Measurements from ENCODE around the gene SMURF2.

Gene SMURF2

DNA sequence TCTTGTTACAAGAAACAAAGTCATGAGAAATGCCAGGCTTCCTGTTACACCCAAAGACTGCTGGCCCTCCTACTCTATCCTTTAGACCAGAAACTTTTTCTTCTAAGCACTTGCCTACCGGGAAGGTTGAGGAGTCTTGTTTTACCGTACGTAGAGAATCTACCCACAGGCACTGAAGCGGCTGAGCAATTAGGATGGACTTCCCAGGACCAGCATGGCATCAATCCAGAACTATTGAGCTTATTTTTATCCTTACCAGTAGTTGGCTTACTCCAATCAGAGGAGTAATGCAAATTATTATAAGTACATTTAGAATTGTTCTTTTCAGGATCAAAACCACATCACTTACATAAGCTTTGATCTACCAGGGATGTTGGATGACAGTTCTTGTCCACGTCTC lies 129.7 kb downstream of the SMURF2 start:
- DNase-seq = no peak

DNA sequence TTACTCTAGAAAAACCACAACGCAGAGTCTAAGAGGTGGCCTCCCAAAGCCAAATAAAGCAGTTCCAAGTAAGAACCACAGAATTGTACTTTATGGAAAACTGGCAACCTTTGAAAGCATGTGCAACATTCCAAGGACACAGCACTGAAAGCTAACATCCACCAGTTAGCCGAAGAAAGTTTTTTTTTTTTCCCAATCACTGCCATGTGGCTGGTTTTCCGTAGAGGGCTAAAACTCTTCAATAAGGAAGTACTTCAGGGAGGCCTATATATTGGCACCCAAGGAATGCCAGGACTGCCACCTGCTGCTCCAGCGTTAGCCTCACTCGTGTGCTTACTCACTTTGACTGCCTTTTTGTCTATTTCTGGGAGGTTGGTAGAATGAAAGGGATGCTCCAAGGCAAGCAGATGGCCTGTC lies 130.1 kb downstream of the SMURF2 start:
- DNase-seq = no peak

GRCh38 chr17:64529221-64529620 lies 132.9 kb downstream of the SMURF2 start:
- no peak for DNase-seq

GRCh38 chr17:64527914-64528313 lies 134.2 kb downstream of the SMURF2 start:
- no peak for DNase-seq

GRCh38 chr17:64520359-64520758 lies 141.7 kb downstream of the SMURF2 start:
- DNase-seq = no peak

GRCh38 chr17:64519601-64520000 lies 142.5 kb downstream of the SMURF2 start:
- no peak for DNase-seq

DNA sequence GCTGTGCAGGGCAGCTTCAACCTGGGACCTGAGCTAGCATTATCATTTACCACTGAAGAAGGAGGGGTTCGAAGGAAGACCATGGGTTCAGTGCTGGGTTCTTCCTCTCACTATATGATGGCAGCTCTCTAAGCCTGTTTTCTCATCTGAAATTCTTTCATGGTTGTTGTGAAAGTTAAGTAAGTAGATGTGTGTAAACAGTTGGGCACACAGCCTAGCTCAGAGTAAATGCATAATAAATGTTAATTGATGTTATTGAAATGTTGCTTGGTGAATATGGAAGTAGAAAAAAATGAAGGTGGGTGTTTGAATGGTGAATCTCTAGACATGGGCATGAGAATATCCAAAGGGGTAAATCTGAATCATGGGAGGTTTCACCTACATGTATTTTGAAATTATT lies 146.3 kb downstream of the SMURF2 start:
- no peak for DNase-seq

- DNase-seq = no peak
Observed at GRCh38 chr17:64515419-64515818, 146.7 kb downstream of the SMURF2 start.

DNA sequence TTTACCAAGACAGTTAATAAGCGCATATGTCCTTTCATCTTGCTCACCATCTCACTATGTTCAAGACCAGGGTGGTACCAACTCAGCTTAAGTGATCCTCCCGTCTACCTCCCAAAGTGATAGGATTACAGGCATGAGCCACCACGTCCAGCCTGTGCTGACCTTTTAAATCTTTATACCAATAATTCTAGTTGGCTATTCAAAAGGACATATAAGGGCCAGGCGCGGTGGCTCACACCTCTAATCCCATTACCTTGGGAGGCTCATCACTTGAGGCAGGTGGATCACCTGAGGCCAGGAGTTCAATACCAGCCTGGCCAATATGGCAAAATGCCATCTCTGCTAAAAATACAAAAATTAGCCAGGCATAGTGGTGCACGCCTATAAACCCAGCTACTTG lies 152.9 kb downstream of the SMURF2 start:
- DNase-seq = no peak

- no peak for DNase-seq
Observed at GRCh38 chr17:64508683-64509082, 153.4 kb downstream of the SMURF2 start.

DNA sequence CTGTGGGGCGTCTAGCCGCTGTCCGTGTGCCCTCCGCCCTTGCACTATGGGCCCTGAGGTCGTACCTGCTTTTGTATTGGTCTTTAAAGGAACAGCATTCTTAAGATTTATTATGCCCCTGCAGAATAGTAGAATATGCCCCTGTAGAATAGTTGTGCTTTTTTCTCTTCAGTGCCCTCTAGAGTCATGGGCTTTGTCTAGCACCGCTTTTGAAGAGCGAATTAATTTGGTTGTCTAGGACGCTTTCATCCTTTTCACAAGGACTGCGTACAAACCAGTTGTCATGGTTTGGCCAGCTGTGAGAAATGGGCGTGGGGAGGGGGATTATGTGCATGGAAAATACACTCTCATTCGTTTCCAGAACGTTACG lies 154.7 kb downstream of the SMURF2 start:
- DNase-seq = no peak

DNA sequence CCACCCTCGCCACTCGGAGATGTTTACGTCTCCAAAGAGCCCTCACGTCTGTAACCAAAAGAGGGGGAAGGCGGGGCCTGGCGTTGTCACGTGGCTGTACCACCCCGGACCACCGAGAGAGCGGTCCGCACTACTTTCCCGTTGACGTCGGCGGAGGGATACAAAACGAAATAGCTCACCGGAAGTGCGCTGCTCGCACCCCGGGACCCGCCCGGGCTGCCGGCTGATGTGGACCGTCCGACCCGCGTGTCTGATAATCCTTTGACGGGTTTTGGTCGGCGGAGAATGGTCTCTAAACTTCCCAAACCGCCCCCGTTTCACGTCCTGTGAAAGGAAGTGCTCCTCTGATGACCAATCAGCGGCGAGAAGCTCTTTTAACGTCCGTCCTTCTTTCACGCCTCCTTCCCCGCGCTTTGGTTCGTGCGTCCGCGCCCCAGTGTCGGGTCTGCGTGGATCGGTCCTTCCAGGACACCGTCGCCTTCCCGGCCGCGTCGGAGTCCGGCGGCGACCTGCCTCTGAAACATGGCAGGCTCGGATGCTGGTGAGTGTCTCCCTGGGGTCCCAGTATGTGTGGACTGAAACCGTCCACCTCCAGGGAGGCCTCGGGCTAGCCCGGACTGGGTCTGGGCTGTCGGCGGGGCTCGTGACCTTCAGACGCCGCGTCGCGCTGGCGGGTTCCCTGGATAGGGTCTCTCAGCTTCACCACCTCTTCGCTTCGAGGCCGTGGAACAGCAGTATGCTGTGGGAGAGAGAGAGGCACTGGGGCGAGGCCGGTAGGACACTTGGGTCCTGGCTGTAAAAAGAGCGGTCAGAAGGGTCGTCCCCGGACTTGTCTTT lies 155.3 kb downstream of the SMURF2 start, which contains the start of gene CEP95:
Gene CEP95 (plus strand): TSS at position 402 of the 837 bp plus-strand sequence. CDS start 121 bp downstream, at position 523.
- DNase-seq = peak; percentile 100

GRCh38 chr17:64506201-64506575 lies 155.9 kb downstream of the SMURF2 start, which contains the start of gene DDX5:
DDX5 (minus strand) TSS chr17:64506289; CDS start chr17:64506119, 170 bp downstream.
- peak; percentile 100 for DNase-seq

DNA sequence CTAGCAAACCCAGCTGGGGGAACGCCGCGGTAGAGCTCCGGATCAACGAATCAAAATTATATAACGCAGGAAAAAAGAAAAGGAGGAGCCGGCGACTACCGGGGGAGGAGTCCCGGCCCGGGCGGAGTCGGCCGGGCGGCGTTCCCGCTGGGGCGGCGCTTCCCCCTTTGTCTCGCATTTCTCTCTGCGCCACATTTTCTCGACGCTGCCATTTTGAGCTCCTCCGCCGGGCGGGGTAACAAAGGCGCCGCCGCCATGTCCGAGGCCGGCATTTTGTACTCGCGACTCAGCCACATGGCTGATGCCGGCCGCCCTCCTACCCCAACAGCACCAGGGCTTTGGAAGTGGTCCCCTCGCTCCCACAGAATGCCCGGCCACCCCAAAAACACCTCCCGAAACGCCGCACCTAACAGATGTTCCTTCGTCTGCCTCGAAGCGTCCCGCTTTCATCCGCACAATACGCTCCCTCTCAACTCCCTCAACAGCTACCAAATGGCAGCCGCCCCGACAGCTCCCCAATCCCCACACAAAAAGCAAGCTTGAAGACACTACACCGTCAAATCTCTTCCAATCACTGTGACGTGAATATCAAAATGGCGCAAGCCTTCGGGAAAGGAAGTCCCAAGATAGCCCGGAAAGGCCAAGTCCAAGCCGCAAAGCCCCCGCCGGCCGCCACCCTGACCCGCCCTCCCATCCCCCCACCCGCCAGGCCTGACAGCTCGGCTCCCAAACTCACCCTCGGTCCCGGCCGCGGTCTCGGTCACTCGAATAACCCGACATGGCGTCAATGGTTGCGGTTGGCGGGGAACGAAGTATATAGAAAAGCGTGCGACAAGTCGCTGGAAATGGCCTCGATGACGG lies 156.5 kb downstream of the SMURF2 start:
- DNase-seq = peak; percentile 72

DNA sequence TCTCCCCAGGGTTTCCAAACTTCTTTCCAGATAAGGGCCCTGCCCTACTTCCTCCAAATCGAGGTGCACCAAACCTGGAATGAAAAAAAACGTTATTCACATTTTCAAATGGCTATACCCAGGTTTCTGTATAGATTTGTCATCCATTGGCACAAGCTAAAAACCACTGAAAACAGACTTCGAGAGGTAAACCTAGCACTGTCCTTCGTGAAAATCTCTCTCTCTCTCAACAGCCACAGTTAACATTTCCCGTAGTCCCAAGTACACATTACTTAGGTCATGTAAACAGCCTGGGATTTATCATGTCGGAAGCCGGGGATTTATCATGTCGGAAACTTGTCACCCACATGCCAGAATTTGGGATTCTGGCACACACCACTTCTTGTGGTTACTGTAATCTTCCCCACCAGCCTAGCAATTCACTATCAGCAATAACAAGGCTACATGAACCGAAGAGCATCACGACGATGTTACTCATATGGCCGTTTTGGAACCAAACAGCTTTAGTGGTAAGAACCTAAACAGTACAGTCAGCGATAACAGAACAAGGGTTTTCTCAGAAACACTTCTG lies 157.3 kb downstream of the SMURF2 start:
- DNase-seq = no peak

DNA sequence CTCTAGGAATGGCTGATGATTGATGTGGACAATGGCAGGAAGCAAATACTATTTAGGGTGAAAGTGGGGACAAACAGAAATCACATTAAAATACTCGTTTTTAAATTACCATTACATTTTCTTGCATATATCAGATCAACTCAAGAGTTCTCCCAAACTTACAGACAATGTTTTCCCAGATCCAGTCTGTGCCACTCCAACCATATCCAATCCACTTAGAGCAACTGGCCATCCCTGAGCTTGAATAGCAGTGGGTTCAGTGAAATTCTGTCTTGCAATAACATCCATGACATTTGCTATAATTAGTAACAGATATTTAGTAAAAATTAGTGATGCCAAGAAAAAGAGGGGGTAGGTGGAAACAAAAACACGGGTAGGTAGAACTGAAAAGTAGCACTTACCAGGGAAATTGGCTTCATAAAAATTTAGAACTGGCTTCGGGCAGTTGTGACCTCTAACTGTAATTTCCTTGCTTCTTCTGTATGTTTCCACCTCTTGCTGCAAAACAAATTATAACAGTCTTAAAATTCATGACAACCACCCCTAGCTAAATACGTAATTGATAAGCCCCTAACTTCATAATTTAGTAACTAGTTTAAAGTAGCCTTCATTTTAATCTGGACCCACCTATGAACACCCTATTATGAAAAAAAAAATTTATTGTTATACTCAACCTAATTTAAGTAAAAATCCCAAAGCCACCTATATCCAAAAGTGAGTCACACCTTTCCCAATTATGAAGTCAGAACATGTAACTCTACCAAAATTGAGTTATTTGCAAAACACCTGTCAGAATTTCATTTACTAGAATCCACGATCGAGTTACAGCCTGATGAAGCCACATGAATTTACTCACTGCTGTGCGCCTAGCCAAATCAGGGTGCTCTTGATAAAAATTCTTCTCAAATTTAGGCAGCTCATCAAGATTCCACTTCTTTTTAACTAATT lies 158.0 kb downstream of the SMURF2 start:
- DNase-seq = no peak

DNA sequence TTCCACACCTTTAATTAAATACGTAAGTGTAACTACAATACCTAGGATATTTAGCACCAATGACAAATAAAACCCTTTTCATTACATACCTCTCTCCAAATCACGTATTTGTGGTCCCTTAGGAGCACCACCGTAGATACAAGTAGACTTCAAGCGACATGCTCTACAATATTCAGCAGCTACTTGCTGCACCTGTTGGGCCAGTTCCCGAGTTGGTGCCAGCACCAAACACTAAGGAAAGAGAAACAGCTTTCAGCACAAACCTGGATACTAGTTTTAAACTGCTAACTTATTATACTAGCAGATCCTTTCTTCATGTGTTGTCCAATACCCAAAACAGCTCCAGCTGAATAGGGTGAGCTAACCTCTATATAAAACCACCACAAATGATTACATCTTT lies 158.8 kb downstream of the SMURF2 start:
- no peak for DNase-seq

DNA sequence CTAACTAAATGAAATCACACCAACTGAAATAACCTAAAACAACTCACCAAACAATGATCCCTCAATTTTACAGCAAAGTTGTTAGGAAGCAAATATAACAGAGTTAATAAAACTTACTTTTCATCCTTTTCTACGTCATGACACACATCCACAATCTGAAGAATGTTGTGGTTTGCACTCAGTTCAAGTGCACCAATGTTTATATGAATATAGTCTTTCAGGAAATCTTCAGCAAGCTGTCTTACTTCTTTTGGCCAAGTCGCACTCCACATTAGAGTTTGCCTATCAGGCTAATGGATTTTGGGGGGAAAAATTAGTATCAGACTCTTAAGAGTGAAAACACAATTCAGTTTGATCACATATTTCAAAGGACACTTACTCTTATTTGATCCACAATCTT lies 159.3 kb downstream of the SMURF2 start:
- no peak for DNase-seq

GRCh38 chr17:64502021-64502420 lies 160.1 kb downstream of the SMURF2 start:
- no peak for DNase-seq

GRCh38 chr17:64500862-64501765 lies 161.0 kb downstream of the SMURF2 start:
- no peak for DNase-seq

DNA sequence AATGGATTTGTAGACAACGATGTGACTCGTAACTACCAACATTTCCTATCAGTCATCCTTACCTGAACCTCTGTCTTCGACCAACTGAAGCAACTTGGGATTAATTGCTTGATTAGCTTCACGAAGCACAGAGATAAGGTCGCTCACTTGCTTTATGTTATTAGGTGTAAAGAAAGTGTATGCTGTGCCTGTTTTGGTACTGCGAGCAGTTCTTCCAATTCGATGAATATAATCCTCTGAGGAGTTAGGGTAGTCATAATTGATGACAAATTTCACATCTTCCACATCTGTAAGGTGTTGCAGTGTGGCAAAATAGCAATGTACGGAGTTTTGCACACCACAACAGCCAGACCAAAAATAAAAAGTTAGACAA lies 161.6 kb downstream of the SMURF2 start:
- no peak for DNase-seq

All from NK-92 treated with Interleukin-12 subunit alpha and Interleukin-12 subunit beta, amount 100 ng/mL, for 24 hours (cell line).